Measurements from ENCODE around the gene TMEM53.

TMEM53 gene

GRCh38 chr1:44631647-44632539, 42.4 kb downstream of the TMEM53 start (continued):
- TF ChIP-seq, protein P1, sequence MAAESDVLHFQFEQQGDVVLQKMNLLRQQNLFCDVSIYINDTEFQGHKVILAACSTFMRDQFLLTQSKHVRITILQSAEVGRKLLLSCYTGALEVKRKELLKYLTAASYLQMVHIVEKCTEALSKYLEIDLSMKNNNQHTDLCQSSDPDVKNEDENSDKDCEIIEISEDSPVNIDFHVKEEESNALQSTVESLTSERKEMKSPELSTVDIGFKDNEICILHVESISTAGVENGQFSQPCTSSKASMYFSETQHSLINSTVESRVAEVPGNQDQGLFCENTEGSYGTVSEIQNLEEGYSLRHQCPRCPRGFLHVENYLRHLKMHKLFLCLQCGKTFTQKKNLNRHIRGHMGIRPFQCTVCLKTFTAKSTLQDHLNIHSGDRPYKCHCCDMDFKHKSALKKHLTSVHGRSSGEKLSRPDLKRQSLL (tag by site-specific recombination; IDR thresholded peaks at IDR 0.05) = 0 out of 2 replicates have a peak, but pooled peaks have one; percentile 4
- TF ChIP-seq, protein P2, sequence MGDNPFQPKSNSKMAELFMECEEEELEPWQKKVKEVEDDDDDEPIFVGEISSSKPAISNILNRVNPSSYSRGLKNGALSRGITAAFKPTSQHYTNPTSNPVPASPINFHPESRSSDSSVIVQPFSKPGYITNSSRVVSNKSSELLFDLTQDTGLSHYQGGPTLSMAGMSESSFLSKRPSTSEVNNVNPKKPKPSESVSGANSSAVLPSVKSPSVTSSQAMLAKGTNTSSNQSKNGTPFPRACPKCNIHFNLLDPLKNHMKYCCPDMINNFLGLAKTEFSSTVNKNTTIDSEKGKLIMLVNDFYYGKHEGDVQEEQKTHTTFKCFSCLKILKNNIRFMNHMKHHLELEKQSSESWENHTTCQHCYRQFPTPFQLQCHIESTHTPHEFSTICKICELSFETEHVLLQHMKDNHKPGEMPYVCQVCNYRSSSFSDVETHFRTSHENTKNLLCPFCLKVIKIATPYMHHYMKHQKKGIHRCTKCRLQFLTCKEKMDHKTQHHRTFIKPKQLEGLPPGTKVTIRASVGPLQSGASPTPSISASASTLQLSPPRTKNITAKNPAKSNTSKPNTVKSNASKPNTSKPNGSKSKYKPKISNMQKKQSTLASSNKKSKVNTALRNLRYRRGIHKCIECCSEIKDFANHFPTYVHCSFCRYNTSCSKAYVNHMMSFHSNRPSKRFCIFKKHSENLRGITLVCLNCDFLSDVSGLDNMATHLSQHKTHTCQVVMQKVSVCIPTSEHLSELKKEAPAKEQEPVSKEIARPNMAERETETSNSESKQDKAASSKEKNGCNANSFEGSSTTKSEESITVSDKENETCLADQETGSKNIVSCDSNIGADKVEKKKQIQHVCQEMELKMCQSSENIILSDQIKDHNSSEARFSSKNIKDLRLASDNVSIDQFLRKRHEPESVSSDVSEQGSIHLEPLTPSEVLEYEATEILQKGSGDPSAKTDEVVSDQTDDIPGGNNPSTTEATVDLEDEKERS (tag by site-specific recombination; IDR thresholded peaks at IDR 0.05) = no peak
- TF ChIP-seq HOXA7 (CRISPR knock-in tag; IDR thresholded peaks at IDR 0.05; ENCODE audit: borderline replicate concordance) = no peak
- TF ChIP-seq ZNF626 (tag by site-specific recombination; IDR thresholded peaks at IDR 0.05) = no peak; the same call in 1 of the 2 replicates
- TF ChIP-seq ZBTB48 (tag by site-specific recombination; IDR thresholded peaks at IDR 0.05) = peak; percentile 91
- TF ChIP-seq, protein P3, sequence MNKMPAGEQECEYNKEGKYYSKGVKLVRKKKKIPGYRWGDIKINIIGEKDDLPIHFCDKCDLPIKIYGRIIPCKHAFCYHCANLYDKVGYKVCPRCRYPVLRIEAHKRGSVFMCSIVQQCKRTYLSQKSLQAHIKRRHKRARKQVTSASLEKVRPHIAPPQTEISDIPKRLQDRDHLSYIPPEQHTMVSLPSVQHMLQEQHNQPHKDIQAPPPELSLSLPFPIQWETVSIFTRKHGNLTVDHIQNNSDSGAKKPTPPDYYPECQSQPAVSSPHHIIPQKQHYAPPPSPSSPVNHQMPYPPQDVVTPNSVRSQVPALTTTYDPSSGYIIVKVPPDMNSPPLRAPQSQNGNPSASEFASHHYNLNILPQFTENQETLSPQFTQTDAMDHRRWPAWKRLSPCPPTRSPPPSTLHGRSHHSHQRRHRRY (tag by site-specific recombination; IDR thresholded peaks at IDR 0.05) = no peak
- peak; percentile 55 for TF ChIP-seq ZNF660 (tag by site-specific recombination; IDR thresholded peaks at IDR 0.05)
- TF ChIP-seq ZNF837 (tag by site-specific recombination; IDR thresholded peaks at IDR 0.05) = no peak
- TF ChIP-seq ZNF211 (tag by site-specific recombination; IDR thresholded peaks at IDR 0.05; ENCODE audit: low read depth) = no peak
- no peak for TF ChIP-seq ZNF248 (tag by site-specific recombination; IDR thresholded peaks at IDR 0.05)
- TF ChIP-seq ZBTB49 (tag by site-specific recombination; IDR thresholded peaks at IDR 0.05; ENCODE audit: low read depth) = no peak
- peak; percentile 49; the same call in 1 of the 2 replicates for TF ChIP-seq ZFP37 (tag by site-specific recombination; IDR thresholded peaks at IDR 0.05)
- TF ChIP-seq, protein P4, sequence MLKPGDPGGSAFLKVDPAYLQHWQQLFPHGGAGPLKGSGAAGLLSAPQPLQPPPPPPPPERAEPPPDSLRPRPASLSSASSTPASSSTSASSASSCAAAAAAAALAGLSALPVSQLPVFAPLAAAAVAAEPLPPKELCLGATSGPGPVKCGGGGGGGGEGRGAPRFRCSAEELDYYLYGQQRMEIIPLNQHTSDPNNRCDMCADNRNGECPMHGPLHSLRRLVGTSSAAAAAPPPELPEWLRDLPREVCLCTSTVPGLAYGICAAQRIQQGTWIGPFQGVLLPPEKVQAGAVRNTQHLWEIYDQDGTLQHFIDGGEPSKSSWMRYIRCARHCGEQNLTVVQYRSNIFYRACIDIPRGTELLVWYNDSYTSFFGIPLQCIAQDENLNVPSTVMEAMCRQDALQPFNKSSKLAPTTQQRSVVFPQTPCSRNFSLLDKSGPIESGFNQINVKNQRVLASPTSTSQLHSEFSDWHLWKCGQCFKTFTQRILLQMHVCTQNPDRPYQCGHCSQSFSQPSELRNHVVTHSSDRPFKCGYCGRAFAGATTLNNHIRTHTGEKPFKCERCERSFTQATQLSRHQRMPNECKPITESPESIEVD (tag by site-specific recombination; IDR thresholded peaks at IDR 0.05) = no peak
- no peak for TF ChIP-seq ZNF121 (tag by site-specific recombination; IDR thresholded peaks at IDR 0.05)
- peak; percentile 90 for TF ChIP-seq ZBTB7A (tag by site-specific recombination; IDR thresholded peaks at IDR 0.05; ENCODE audit: low read depth)
- no peak; the same call in 1 of the 2 replicates for TF ChIP-seq ZBTB17 (tag by site-specific recombination; IDR thresholded peaks at IDR 0.05)
- TF ChIP-seq ZNF76 (tag by site-specific recombination; IDR thresholded peaks at IDR 0.05; ENCODE audit: borderline replicate concordance, low read depth) = no peak; the same call in 1 of the 2 replicates
- TF ChIP-seq HOXD13 (CRISPR knock-in tag; IDR thresholded peaks at IDR 0.05; ENCODE audit: borderline replicate concordance) = no peak
- peak; percentile 56; the same call in 1 of the 2 replicates for TF ChIP-seq ZNF518A (tag by site-specific recombination; conservative IDR thresholded peaks at IDR 0.05; ENCODE audit: low read depth)
- TF ChIP-seq ZNF114 (tag by site-specific recombination; IDR thresholded peaks at IDR 0.05) = no peak
- TF ChIP-seq ZNF792 (tag by site-specific recombination; IDR thresholded peaks at IDR 0.05) = no peak
- TF ChIP-seq KLF8 (tag by site-specific recombination; IDR thresholded peaks at IDR 0.05) = peak; percentile 46
- no peak for TF ChIP-seq ZNF223 (tag by site-specific recombination; IDR thresholded peaks at IDR 0.05)
- peak; percentile 76 for TF ChIP-seq ZNF335 (tag by site-specific recombination; conservative IDR thresholded peaks at IDR 0.05)

Measured in HEK293 (cell line).